H9 (cell line): ENCODE measurements around the gene SLC35F5. TPM values are rescaled to one million over a fixed set of nuclear protein-coding genes. Genes with fewer than 3 reads are reported as not detected.

Experiments used
- DNase-seq: peaks from one replicate; pipeline ENCODE4 v3.0.0-alpha.2; 2017
- H2AFZ ChIP-seq: one replicate; pipeline ENCODE4 v1.6.1; 2013; ENCODE audit warnings: mild to moderate bottlenecking, low read length, control low read depth, moderate library complexity
- H2AK5ac ChIP-seq: 2 replicates; pipeline ENCODE4 v1.6.1; 2013; ENCODE audit warnings: low read length, control low read depth, mixed read lengths; ENCODE audit not compliant: insufficient read length
- H2BK120ac ChIP-seq: one replicate; pipeline ENCODE4 v1.6.1; 2013; ENCODE audit warnings: low read depth, mild to moderate bottlenecking, low read length, control low read depth, inconsistent platforms; ENCODE audit not compliant: poor library complexity, severe bottlenecking
- H2BK12ac ChIP-seq: 2 replicates; pipeline ENCODE4 v1.6.1; 2013; ENCODE audit warnings: low read length, control low read depth, mixed read lengths, low read depth; ENCODE audit not compliant: insufficient read length
- H2BK15ac ChIP-seq: 2 replicates; pipeline ENCODE4 v1.6.1; 2013; ENCODE audit warnings: low read depth, low read length, control low read depth
- H2BK20ac ChIP-seq: one replicate; pipeline ENCODE4 v1.6.1; 2013; ENCODE audit warnings: low read depth, mild to moderate bottlenecking, low read length, control low read depth, inconsistent platforms; ENCODE audit not compliant: poor library complexity, severe bottlenecking
- H2BK5ac ChIP-seq: 2 replicates; pipeline ENCODE4 v1.6.1; 2013; ENCODE audit warnings: low read length, control low read depth, mixed read lengths; ENCODE audit not compliant: insufficient read length
- H3K14ac ChIP-seq: 2 replicates; pipeline ENCODE4 v1.6.1; 2013; ENCODE audit warnings: low read length, control low read depth; ENCODE audit not compliant: insufficient read depth
- H3K18ac ChIP-seq: 2 replicates; pipeline ENCODE4 v1.6.1; 2013; ENCODE audit warnings: low read depth, mild to moderate bottlenecking, mixed read lengths, low read length, control low read depth; ENCODE audit not compliant: insufficient read length
- H3K23ac ChIP-seq: 2 replicates; pipeline ENCODE4 v1.6.1; 2013; ENCODE audit warnings: low read length, control low read depth, mixed read lengths, low read depth; ENCODE audit not compliant: insufficient read length
- H3K23me2 ChIP-seq: 2 replicates; pipeline ENCODE4 v1.6.1; 2013; ENCODE audit warnings: low read depth, mild to moderate bottlenecking, mixed read lengths, low read length, control low read depth; ENCODE audit not compliant: insufficient read length, poor library complexity, severe bottlenecking
- H3K27ac ChIP-seq: 2 replicates; pipeline ENCODE4 v1.5.1; 2013; ENCODE audit warnings: low read length, control low read depth, mixed read lengths, low read depth; ENCODE audit not compliant: insufficient read length
- H3K27me3 ChIP-seq: 2 replicates; pipeline ENCODE4 v1.6.1; 2013; ENCODE audit warnings: low read length, control low read depth, inconsistent platforms; ENCODE audit not compliant: insufficient read depth
- H3K4ac ChIP-seq: 2 replicates; pipeline ENCODE4 v1.6.1; 2013; ENCODE audit warnings: low read depth, mild to moderate bottlenecking, control low read depth, inconsistent platforms, low read length, moderate library complexity
- H3K4me1 ChIP-seq: 2 replicates; pipeline ENCODE4 v1.6.1; 2013; ENCODE audit warnings: low read length, control low read depth, inconsistent platforms; ENCODE audit not compliant: insufficient read depth
- H3K4me2 ChIP-seq: 2 replicates; pipeline ENCODE4 v1.6.1; 2013; ENCODE audit warnings: low read length, control low read depth, mixed read lengths; ENCODE audit not compliant: insufficient read length, insufficient read depth
- H3K56ac ChIP-seq: 2 replicates; pipeline ENCODE4 v1.6.1; 2013; ENCODE audit warnings: low read depth, mild to moderate bottlenecking, mixed read lengths, low read length, control low read depth; ENCODE audit not compliant: insufficient read length
- H3K79me1 ChIP-seq: 2 replicates; pipeline ENCODE4 v1.6.1; 2013; ENCODE audit warnings: low read depth, mild to moderate bottlenecking, moderate library complexity, low read length, control low read depth, inconsistent platforms; ENCODE audit not compliant: insufficient read depth, poor library complexity, severe bottlenecking
- H3K79me2 ChIP-seq: 2 replicates; pipeline ENCODE4 v1.6.1; 2013; ENCODE audit warnings: low read length, control low read depth, inconsistent platforms; ENCODE audit not compliant: insufficient read depth
- H3K9ac ChIP-seq: 2 replicates; pipeline ENCODE4 v1.6.1; 2013; ENCODE audit warnings: low read length, control low read depth, mixed read lengths; ENCODE audit not compliant: insufficient read length; ENCODE audit errors: extremely low read depth
- H3K9me3 ChIP-seq: one replicate; pipeline ENCODE4 v1.6.1; 2013; ENCODE audit warnings: low read depth, low read length, inconsistent platforms; ENCODE audit not compliant: control insufficient read depth
- H3T11ph ChIP-seq: one replicate; pipeline ENCODE4 v1.6.1; 2013; ENCODE audit warnings: mild to moderate bottlenecking, low read length, control low read depth, inconsistent platforms
- H4K20me1 ChIP-seq: one replicate; pipeline ENCODE4 v1.6.1; 2013; ENCODE audit not compliant: control insufficient read depth, insufficient read length, insufficient read depth
- H4K5ac ChIP-seq: 2 replicates; pipeline ENCODE4 v1.6.1; 2013; ENCODE audit warnings: low read depth, mild to moderate bottlenecking, mixed read lengths, low read length, control low read depth; ENCODE audit not compliant: insufficient read length
- H4K8ac ChIP-seq: replicated peaks from 2 replicates; pipeline ENCODE4 v1.6.1; 2013; ENCODE audit warnings: low read length, control low read depth, mixed read lengths, low read depth; ENCODE audit not compliant: insufficient read length
- H4K91ac ChIP-seq: 2 replicates; pipeline ENCODE4 v1.6.1; 2013; ENCODE audit warnings: low read depth, mild to moderate bottlenecking, moderate library complexity, mixed read lengths, low read length, control low read depth; ENCODE audit not compliant: insufficient read length
- H3K27ac Mint-ChIP-seq, 3 experiments: 2 replicates in 2 of 3; 3 replicates in 1 of 3; pipeline ENCODE4 v1.8.0; 2020 to 2021; ENCODE audit warnings: mixed read lengths in 3 of 3, mild to moderate bottlenecking in 1 of 3, moderate library complexity in 1 of 3
- H3K27me3 Mint-ChIP-seq: 2 replicates; pipeline ENCODE4 v1.8.0; 2021; ENCODE audit warnings: low read depth, mild to moderate bottlenecking, moderate library complexity, mixed read lengths
- H3K36me3 Mint-ChIP-seq, 3 experiments: 2 replicates in 2 of 3; 3 replicates in 1 of 3; pipeline ENCODE4 v1.8.0; 2020 to 2021; ENCODE audit warnings: low read depth in 3 of 3, mixed read lengths in 3 of 3; ENCODE audit not compliant: insufficient read depth in 1 of 3
- H3K4me1 Mint-ChIP-seq, 2 experiments: 2 replicates each; pipeline ENCODE4 v1.8.0; 2020; ENCODE audit warnings: mixed read lengths in 2 of 2
- H3K4me3 Mint-ChIP-seq, 2 experiments: 2 replicates in 1 of 2; 3 replicates in 1 of 2; pipeline ENCODE4 v1.8.0; 2020 to 2021; ENCODE audit warnings: mild to moderate bottlenecking in 2 of 2, mixed read lengths in 2 of 2, moderate library complexity in 1 of 2
- H3K9me3 Mint-ChIP-seq, 2 experiments: 2 replicates in 1 of 2; 3 replicates in 1 of 2; pipeline ENCODE4 v1.8.0; 2020; ENCODE audit warnings: mild to moderate bottlenecking in 2 of 2, mixed read lengths in 2 of 2, moderate library complexity in 1 of 2
- CTCF ChIP-seq: fragments of 200-600 bp; sonication (generic); conservative IDR thresholded peaks from 3 replicates; pipeline ENCODE4 v1.8.0; 2021; ENCODE audit warnings: antibody characterized with exemption, mild to moderate bottlenecking
- WGBS: extraction: QIAGEN DNeasy Blood & Tissue Kit; methylation state at CpG from one replicate; pipeline ENCODE4 v1.1.7; 2013; ENCODE audit warnings: missing lambda C conversion rate, low lambda C conversion rate, mixed read lengths; ENCODE audit not compliant: insufficient read length; ENCODE audit errors: extremely low coverage; 5-methylcytosine and 5-hydroxymethylcytosine counted together
- total RNA-seq: library from RNA; stranded (reverse); gene quantifications from 2 replicates; pipeline ENCODE4 v1.2.1, GENCODE V29; 2021

SLC35F5 gene
- total RNA-seq, 1 experiment from 2014 or later = 31.3 TPM

- peaks cover 75% of the 10 kb centered on the region for H3K27me3 Mint-ChIP-seq
- no peaks in the 10 kb centered on the region; a peak in 1 of 7 replicates for H3K36me3 Mint-ChIP-seq
- H3K23me2 ChIP-seq = no peaks in the 10 kb centered on the region
- H2BK120ac ChIP-seq = no peak overlapping the region
- H3T11ph ChIP-seq = no peak overlapping the region
- H3K4me1 Mint-ChIP-seq = peaks cover 6 to 12% of the 10 kb centered on the region in 2 experiments
- H3K79me2 ChIP-seq = no peaks in the 10 kb centered on the region
- H3K4me1 ChIP-seq = peaks cover 5% of the 10 kb centered on the region; the same call in 1 of the 2 replicates
- H3K9ac ChIP-seq = no peak overlapping the region
- WGBS = no CpG with 5 or more reads among the region's 2 CpGs
- H2BK15ac ChIP-seq = no peak overlapping the region
- TF ChIP-seq CTCF = no peak
- no peak overlapping the region for H4K5ac ChIP-seq
- no peak overlapping the region for H2BK12ac ChIP-seq
- no peak for DNase-seq
- no peak overlapping the region for H3K14ac ChIP-seq
- no peak overlapping the region for H3K27ac ChIP-seq
- H3K4ac ChIP-seq = no peak overlapping the region
- H3K23ac ChIP-seq = no peak overlapping the region
- no peak overlapping the region for H2BK5ac ChIP-seq
- H3K27ac Mint-ChIP-seq = peak overlapping the region in 1 of 3 experiments; percentile 9; a peak in 1 of 7 replicates
- H2BK20ac ChIP-seq = no peak overlapping the region
- H3K4me3 Mint-ChIP-seq = no peak overlapping the region
- no peaks in the 10 kb centered on the region for H3K79me1 ChIP-seq
- H2AFZ ChIP-seq = no peak overlapping the region
- H3K9me3 Mint-ChIP-seq = peaks cover 5 to 14% of the 10 kb centered on the region in 2 experiments; a peak in 4 of 5 replicates
- H2AK5ac ChIP-seq = no peak overlapping the region
- no peak overlapping the region for H4K91ac ChIP-seq
- no peak overlapping the region for H3K18ac ChIP-seq
- H4K20me1 ChIP-seq = no peaks in the 10 kb centered on the region
- H4K8ac ChIP-seq = no peak overlapping the region
- H3K9me3 ChIP-seq = no peaks in the 10 kb centered on the region
- no peak overlapping the region for H3K56ac ChIP-seq
- H3K27me3 ChIP-seq = no peaks in the 10 kb centered on the region
- H3K4me2 ChIP-seq = no peak overlapping the region
These were observed 79.1 kb downstream of the SLC35F5 start for GRCh38 chr2:113677330-113677729.
